Measurements from ENCODE around the gene INCA1. TPM values are rescaled to one million over a fixed set of nuclear protein-coding genes. Genes with fewer than 3 reads are reported as not detected.

Gene INCA1
- total RNA-seq, 2 experiments from 2014 or later = 0.42 to 0.54 TPM

GRCh38 chr17:4948166-4948930 lies 49.0 kb downstream of the INCA1 start, which contains the start of gene PFN1:
Gene PFN1, minus strand, starts transcription at chr17:4948530. Its CDS starts 136 bp downstream, at chr17:4948394.
- POLR2A ChIA-PET = interaction anchor here (0.6 to 17.2 kb wide), 17 partner anchors 8 to 246 kb away, joined by 3 to 441 read pairs (median 5); partner anchors contain the start of genes ARRB2, C17orf107, CAMTA2 and INCA1
- H3K4me1 Mint-ChIP-seq = peaks cover 34% of the 10 kb centered on the region
- H3K4me3 Mint-ChIP-seq = peak within 1 kb of the TSS; percentile 100

DNA sequence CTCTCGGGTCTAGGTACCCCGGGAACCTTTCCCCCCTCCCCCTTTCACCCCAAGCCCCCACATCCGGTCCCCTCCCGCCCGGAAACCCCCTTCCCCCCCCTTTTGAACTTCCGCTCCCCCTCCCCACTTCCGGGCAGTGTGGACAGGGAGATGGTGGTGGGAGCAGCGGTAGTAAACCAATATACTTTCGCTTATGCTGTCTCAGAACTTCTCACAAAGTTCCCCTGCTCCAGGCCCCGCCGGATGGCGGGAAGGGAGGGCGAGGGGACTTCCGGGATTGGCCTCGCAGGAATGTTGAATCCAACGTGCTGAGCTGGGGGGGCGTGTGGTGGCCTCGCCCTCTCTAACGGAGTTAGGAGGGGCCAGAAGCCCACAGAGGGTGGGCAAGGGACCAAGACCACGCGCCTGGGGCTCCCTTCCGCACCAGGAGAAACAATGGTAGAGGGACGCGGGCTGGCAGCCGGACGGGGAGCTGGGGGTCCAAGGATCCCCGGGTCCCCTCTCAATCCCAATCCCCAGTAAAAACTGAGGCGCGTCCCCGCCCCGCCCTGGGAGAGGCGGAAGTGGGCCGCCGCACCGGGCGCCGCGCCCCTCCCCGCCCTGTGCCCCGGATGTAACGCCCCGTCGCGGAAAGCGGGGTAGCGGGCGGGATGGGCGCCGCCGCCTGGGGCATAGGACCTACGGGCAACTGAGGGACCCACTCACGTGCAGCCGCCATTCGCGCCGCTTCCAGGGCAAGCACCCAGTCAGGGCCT lies 49.7 kb downstream of the INCA1 start:
- peaks cover 42% of the 10 kb centered on the region for H3K4me1 Mint-ChIP-seq

More at GRCh38 chr17:4948166-4948930, 49.0 kb downstream of the INCA1 start, which contains the start of gene PFN1:
- Mint-ChIP-seq H3K27ac (peak within 1 kb of the TSS; percentile 100), H3K36me3 (peaks cover 40% of the 10 kb centered on the region), H3K27me3 (no peaks in the 10 kb centered on the region), H3K9me3 (no peaks in the 10 kb centered on the region)
- DNase-seq (peak; percentile 86), ATAC-seq (ENCODE audit: low read depth) (peak; percentile 21)

GRCh38 chr17:4947010-4947410 lies 50.3 kb downstream of the INCA1 start:
- H3K9me3 Mint-ChIP-seq = no peaks in the 10 kb centered on the region
- peaks cover 51% of the 10 kb centered on the region for H3K36me3 Mint-ChIP-seq
- POLR2A ChIA-PET = interaction anchor here (0.6 to 17.2 kb wide), 14 partner anchors 7 to 684 kb away, joined by 3 to 441 read pairs (median 6); partner anchors contain the start of genes ARRB2, CAMTA2, INCA1 and KIF1C
- H3K27me3 Mint-ChIP-seq = no peaks in the 10 kb centered on the region
- peaks cover 48% of the 10 kb centered on the region for H3K4me1 Mint-ChIP-seq
- DNase-seq (no peak), ATAC-seq (ENCODE audit: low read depth) (no peak)
- H3K4me3 Mint-ChIP-seq = peak overlapping the region; percentile 100
- peak overlapping the region; percentile 100 for H3K27ac Mint-ChIP-seq

More for the DNA sequence above, 49.7 kb downstream of the INCA1 start:
- H3K4me3 Mint-ChIP-seq = peak overlapping the region; percentile 100
- H3K27me3 Mint-ChIP-seq = no peaks in the 10 kb centered on the region
- ATAC-seq (ENCODE audit: low read depth) (peak; percentile 12), DNase-seq (peak; percentile 86)
- peak overlapping the region; percentile 100 for H3K27ac Mint-ChIP-seq
- no peaks in the 10 kb centered on the region for H3K9me3 Mint-ChIP-seq
- POLR2A ChIA-PET = interaction anchor here (0.6 to 17.2 kb wide), 16 partner anchors 8 to 684 kb away, joined by 3 to 441 read pairs (median 4); partner anchors contain the start of genes ARRB2, CAMTA2, INCA1 and KIF1C
- H3K36me3 Mint-ChIP-seq = peaks cover 45% of the 10 kb centered on the region

DNA sequence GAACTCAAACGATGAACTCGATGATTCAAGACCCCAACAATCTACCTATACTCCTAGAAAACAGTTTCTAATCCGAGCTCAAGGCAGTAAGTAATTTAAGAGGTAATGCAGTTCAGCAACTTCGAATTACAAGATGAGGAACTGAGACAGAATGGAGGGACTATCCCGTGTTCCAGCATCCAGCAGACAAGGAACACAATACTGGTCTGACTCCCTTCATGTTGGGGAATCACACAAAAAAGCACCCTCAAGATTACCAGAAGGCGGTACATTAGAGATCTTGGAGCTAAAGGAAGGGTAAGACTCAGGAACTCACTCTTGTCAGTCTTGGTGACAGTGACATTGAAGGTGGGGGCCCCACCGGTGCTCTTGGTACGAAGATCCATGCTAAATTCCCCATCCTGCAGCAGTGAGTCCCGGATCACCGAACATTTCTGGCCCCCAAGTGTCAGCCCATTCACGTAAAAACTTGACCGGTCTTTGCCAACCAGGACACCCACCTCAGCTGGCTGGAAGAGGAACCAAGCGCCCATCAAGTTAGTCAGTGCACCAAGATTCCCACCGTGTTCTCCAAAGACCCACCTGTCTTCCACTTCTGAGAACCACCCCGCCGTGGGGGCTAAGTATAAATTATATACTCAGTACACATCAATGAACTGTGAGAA lies 50.9 kb downstream of the INCA1 start:
- Mint-ChIP-seq H3K4me3 (peak overlapping the region; percentile 100), H3K36me3 (peaks cover 55% of the 10 kb centered on the region), H3K27ac (peak overlapping the region; percentile 100), H3K27me3 (no peaks in the 10 kb centered on the region), H3K4me1 (peaks cover 48% of the 10 kb centered on the region), H3K9me3 (no peaks in the 10 kb centered on the region)
- ATAC-seq (ENCODE audit: low read depth) = no peak
- no peak for DNase-seq
- POLR2A ChIA-PET = interaction anchor here (0.7 to 17.2 kb wide), 9 partner anchors 6 to 683 kb away, joined by 3 to 441 read pairs (median 4); partner anchors contain the start of genes INCA1, KIF1C, RNF167 and SLC25A11

- POLR2A ChIA-PET = interaction anchor here (0.9 to 17.2 kb wide), 9 partner anchors 9 to 96 kb away, joined by 3 to 441 read pairs (median 5); partner anchors contain the start of genes INCA1, KIF1C and SPAG7
- peaks cover 60% of the 10 kb centered on the region for H3K36me3 Mint-ChIP-seq
- no peaks in the 10 kb centered on the region for H3K27me3 Mint-ChIP-seq
- H3K27ac Mint-ChIP-seq = peak overlapping the region; percentile 100
- peak overlapping the region; percentile 100 for H3K4me3 Mint-ChIP-seq
- peaks cover 44% of the 10 kb centered on the region for H3K4me1 Mint-ChIP-seq
- DNase-seq = no peak
- no peaks in the 10 kb centered on the region for H3K9me3 Mint-ChIP-seq
- ATAC-seq (ENCODE audit: low read depth) = no peak
These were observed 51.4 kb downstream of the INCA1 start for GRCh38 chr17:4945944-4946280.

DNA sequence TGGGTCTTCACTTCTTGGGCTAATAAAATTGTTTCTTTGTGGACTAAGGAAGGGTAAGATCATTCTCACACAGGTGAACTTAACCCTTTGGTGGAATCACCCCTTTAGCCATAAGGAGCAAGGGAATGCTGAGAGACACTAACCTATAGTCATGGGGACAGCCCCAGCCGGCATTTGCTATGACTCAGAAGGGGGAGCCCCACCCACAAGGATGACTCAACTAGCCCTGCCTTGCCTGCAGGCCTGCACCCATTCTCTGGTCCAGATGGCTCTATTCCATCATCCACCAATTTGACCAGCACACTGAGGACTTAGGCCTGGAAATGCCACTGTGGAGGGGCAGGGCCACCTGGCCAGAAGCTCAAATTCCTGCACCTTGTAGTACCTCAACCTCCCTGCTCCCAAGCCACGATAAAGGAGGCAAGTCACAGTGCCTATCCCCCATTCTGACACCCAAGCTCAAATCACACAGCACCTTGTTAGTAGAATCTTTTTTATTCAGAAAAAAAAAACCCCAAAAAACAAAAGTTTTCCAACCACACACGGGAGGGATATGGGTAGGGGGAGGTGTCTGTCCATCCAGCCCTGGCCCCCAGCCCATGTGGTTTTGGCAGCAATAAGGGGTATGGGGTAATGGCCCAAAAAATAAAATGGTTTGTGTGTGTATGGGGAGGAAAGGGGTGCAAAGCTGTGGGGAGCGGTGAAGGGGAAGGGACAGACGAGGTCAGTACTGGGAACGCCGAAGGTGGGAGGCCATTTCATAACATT lies 52.0 kb downstream of the INCA1 start:
- H3K27ac Mint-ChIP-seq = peak overlapping the region; percentile 100
- no peaks in the 10 kb centered on the region for H3K9me3 Mint-ChIP-seq
- H3K36me3 Mint-ChIP-seq = peaks cover 62% of the 10 kb centered on the region
- POLR2A ChIA-PET = interaction anchor here (1.0 to 17.2 kb wide), 6 partner anchors 9 to 45 kb away, joined by 3 to 441 read pairs (median 4); partner anchors contain the start of gene SPAG7
- DNase-seq = peak; percentile 76
- peak; percentile 28 for ATAC-seq (ENCODE audit: low read depth)
- peaks cover 41% of the 10 kb centered on the region for H3K4me1 Mint-ChIP-seq
- H3K27me3 Mint-ChIP-seq = no peaks in the 10 kb centered on the region
- H3K4me3 Mint-ChIP-seq = peak overlapping the region; percentile 100

- H3K4me3 Mint-ChIP-seq = peak overlapping the region; percentile 100
- H3K27ac Mint-ChIP-seq = peak overlapping the region; percentile 100
- DNase-seq (peak; percentile 63), ATAC-seq (ENCODE audit: low read depth) (no peak)
- H3K27me3 Mint-ChIP-seq = no peaks in the 10 kb centered on the region
- H3K4me1 Mint-ChIP-seq = peaks cover 40% of the 10 kb centered on the region
- POLR2A ChIA-PET = interaction anchor here (0.6 to 17.2 kb wide), 6 partner anchors 8 to 45 kb away, joined by 3 to 441 read pairs (median 4); partner anchors contain the start of gene SPAG7
- H3K36me3 Mint-ChIP-seq = peaks cover 62% of the 10 kb centered on the region
- no peaks in the 10 kb centered on the region for H3K9me3 Mint-ChIP-seq
These were observed 52.7 kb downstream of the INCA1 start for GRCh38 chr17:4944554-4945175.

DNA sequence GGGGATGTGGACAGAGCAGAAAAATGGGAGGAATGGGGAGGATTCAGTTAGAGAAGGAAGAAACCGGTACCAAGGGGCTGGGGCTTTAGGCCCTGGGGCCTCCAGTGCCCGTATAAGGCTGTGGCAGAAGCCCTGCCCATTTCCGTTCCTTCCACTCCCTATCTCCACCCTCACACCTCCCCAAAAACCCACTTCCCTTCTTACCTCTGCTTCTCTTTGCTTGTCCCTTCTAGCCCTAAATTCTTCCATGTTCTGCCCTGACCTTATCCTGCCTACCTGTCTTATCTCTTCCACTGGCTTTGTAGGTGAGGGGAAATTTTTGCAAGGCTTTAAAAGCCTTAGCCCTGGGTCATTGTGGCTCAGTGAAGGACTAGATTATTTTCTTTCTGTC lies 53.2 kb downstream of the INCA1 start:
- no peak for DNase-seq
- POLR2A ChIA-PET = interaction anchor here (0.8 to 17.2 kb wide), 5 partner anchors 8 to 44 kb away, joined by 3 to 441 read pairs (median 5); partner anchors contain the start of genes CAMTA2 and SPAG7
- Mint-ChIP-seq H3K27ac (peak overlapping the region; percentile 100), H3K9me3 (no peaks in the 10 kb centered on the region), H3K4me3 (peak overlapping the region; percentile 100), H3K4me1 (peaks cover 41% of the 10 kb centered on the region), H3K36me3 (peaks cover 64% of the 10 kb centered on the region), H3K27me3 (no peaks in the 10 kb centered on the region)
- ATAC-seq (ENCODE audit: low read depth) = peak; percentile 21

DNA sequence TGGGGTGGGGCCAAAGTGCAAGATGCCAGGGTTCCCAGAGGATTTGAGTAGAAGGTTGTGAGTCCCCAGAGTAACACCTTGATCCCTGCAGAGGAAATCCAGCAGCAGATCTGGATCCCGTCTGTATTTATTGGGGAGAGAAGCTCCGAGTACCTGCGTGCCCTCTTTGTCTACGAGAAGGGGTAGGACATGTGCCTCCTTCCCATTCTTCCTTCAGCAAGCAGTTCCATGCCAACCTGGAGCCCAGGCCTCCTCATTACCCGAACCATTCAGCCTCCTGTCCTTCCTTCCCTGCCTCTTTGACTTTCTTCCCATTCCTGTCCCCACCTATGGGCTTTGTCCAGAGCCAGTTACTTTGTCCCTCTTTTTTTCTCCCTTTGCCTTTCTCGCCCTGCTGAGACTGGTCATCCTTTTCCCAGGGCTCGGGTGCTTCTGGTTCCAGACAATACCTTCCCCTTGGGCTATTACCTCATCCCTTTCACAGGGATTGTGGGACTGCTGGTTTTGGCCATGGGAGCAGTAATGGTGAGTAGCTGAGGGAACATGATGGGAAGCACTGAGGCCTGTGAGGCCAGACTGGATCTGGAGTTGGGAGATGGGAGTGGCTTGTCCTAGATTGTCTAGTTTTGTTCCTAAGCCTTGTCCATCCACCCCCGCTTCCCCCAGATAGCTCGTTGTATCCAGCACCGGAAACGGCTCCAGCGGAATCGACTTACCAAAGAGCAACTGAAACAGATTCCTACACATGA lies 54.4 kb downstream of the INCA1 start:
- Mint-ChIP-seq H3K9me3 (no peaks in the 10 kb centered on the region), H3K27me3 (no peaks in the 10 kb centered on the region), H3K4me1 (peaks cover 46% of the 10 kb centered on the region), H3K36me3 (peaks cover 70% of the 10 kb centered on the region), H3K4me3 (peak overlapping the region; percentile 100), H3K27ac (peak overlapping the region; percentile 88)
- POLR2A ChIA-PET = interaction anchor here (1.0 to 17.2 kb wide), 5 partner anchors 9 to 64 kb away, joined by 3 to 441 read pairs (median 4); partner anchors contain the start of gene SPAG7
- DNase-seq (no peak), ATAC-seq (ENCODE audit: low read depth) (no peak)

DNA sequence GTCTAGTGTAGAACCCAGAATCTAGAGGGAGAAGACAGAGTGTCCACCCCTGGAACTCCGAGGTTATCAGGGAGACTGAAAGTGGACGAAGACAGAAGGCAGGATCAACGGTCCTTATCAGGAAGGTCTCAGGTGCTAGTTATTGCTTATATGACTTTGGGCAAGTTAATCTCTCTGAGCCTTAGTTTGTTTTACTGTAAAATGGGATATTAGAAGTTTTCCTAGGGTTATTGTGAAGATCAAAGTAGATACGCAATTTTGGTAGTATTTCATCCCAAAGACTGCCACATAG lies 56.1 kb downstream of the INCA1 start:
- Mint-ChIP-seq H3K36me3 (peaks cover 62% of the 10 kb centered on the region), H3K27me3 (no peaks in the 10 kb centered on the region), H3K4me1 (peaks cover 53% of the 10 kb centered on the region), H3K9me3 (no peaks in the 10 kb centered on the region), H3K27ac (peak overlapping the region; percentile 88), H3K4me3 (peak overlapping the region; percentile 100)
- DNase-seq (no peak), ATAC-seq (ENCODE audit: low read depth) (no peak)
- POLR2A ChIA-PET = interaction anchor here (1.1 to 17.2 kb wide), 4 partner anchors 8 to 107 kb away, joined by 3 to 441 read pairs (median 54); partner anchors contain the start of genes ENO3, PFN1 and SPAG7

Measured in activated naive CD8-positive, alpha-beta T cell treated with anti-CD3 and anti-CD28 coated beads, Interleukin-2, amount 10 ng/mL, durations not matched to agents 7 days and 5 days (primary cell).